ENCODE results near the gene OLR1.

- TF ChIP-seq CTCF (IDR thresholded peaks at IDR 0.05; ENCODE audit: poor library complexity, severe bottlenecking) = no peak
- no peak for TF ChIP-seq EP300 (conservative IDR thresholded peaks at IDR 0.05; ENCODE audit: poor library complexity, severe bottlenecking)
- no peak for TF ChIP-seq POLR2AphosphoS5 (IDR thresholded peaks at IDR 0.05)
- TF ChIP-seq EZH2 (IDR thresholded peaks at IDR 0.05; ENCODE audit: borderline replicate concordance, insufficient read depth, low read length, poor library complexity, severe bottlenecking) = no peak
- no peak for TF ChIP-seq RAD21 (conservative IDR thresholded peaks at IDR 0.05)
- TF ChIP-seq TAF1 (IDR thresholded peaks at IDR 0.05; ENCODE audit: low read depth) = no peak
Measured at GRCh38 chr12:10210225-10210624, 38.3 kb upstream of the OLR1 start.
